B cell (primary cell): ENCODE measurements around the gene ABHD5.

Experiments
- CTCF ChIP-seq: fragments of 200-600 bp; IDR thresholded peaks from one replicate; pipeline ENCODE4 v1.8.0; 2022; ENCODE audit warnings: antibody characterized with exemption, mild to moderate bottlenecking
- EZH2 ChIP-seq: IDR thresholded peaks from 2 replicates; pipeline ENCODE4 v1.6.1; 2012; ENCODE audit warnings: borderline replicate concordance, low read depth, mild to moderate bottlenecking, moderate library complexity, low read length; ENCODE audit not compliant: insufficient read depth, poor library complexity, severe bottlenecking

- TF ChIP-seq CTCF (no peak), EZH2 (no peak)
Measured at GRCh38 chr3:43773273-43774094, 82.7 kb downstream of the ABHD5 start.
